GM21723 (cell line): Measurements from ENCODE around the gene ICE2.

Experiments used
- ATAC-seq: cut with Tn5 transposase; IDR thresholded peaks from one replicate; pipeline ENCODE4 v1.9.1; 2021; ENCODE audit warnings: mild to moderate bottlenecking, moderate library complexity; ENCODE audit not compliant: unreplicated experiment

ICE2 gene

GRCh38 chr15:60392601-60392985 lies 86.3 kb downstream of the ICE2 start:
- no peak for ATAC-seq

- no peak for ATAC-seq
These were observed 87.1 kb downstream of the ICE2 start for GRCh38 chr15:60391722-60392315.

GRCh38 chr15:60390871-60391501 lies 88.0 kb downstream of the ICE2 start:
- no peak for ATAC-seq

GRCh38 chr15:60390231-60390630 lies 88.7 kb downstream of the ICE2 start:
- ATAC-seq: no peak

- peak; percentile 90 for ATAC-seq
These were observed 89.5 kb downstream of the ICE2 start for GRCh38 chr15:60389261-60390077.

GRCh38 chr15:60387321-60387720 lies 91.6 kb downstream of the ICE2 start:
- ATAC-seq: no peak

GRCh38 chr15:60386615-60387014 lies 92.3 kb downstream of the ICE2 start:
- no peak for ATAC-seq

- ATAC-seq: no peak
These were observed 93.1 kb downstream of the ICE2 start for GRCh38 chr15:60385620-60386552.

- no peak for ATAC-seq
These were observed 94.3 kb downstream of the ICE2 start for GRCh38 chr15:60384526-60385126.

GRCh38 chr15:60384053-60384452 lies 94.9 kb downstream of the ICE2 start:
- no peak for ATAC-seq

- no peak for ATAC-seq
These were observed 95.9 kb downstream of the ICE2 start for GRCh38 chr15:60382773-60383674.

GRCh38 chr15:60381148-60381788 lies 97.7 kb downstream of the ICE2 start:
- ATAC-seq: no peak

GRCh38 chr15:60379525-60380274 lies 99.2 kb downstream of the ICE2 start:
- no peak for ATAC-seq

- ATAC-seq: no peak
These were observed 99.8 kb downstream of the ICE2 start for GRCh38 chr15:60379185-60379524.

GRCh38 chr15:60376677-60377095 lies 102.3 kb downstream of the ICE2 start:
- ATAC-seq: no peak

- ATAC-seq: no peak
These were observed 103.6 kb downstream of the ICE2 start for GRCh38 chr15:60375306-60375705.

GRCh38 chr15:60374628-60375081 lies 104.3 kb downstream of the ICE2 start:
- ATAC-seq: no peak

- no peak for ATAC-seq
These were observed 104.7 kb downstream of the ICE2 start for GRCh38 chr15:60374209-60374608.
